Measurements from ENCODE around the gene TMBIM6.

DNA sequence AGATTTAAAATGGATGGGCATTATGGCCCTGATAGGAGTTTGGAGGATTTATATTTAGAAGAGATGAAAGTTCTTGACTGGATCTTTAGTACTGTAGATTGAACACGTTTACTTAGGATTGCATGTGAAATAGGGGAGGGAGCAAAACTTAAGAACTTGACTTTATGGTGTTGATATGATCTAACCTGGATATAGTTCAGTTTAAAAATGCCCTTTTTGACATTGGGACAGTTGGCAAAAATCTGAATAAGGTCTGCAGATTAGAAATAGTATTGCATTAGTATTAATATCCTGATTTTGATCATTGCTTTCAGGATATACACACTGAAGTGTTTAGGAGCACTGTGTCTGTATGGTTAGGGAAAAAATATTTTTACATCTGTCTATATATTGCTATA lies 9.6 kb downstream of the TMBIM6 start:
- TF ChIP-seq, protein P1, sequence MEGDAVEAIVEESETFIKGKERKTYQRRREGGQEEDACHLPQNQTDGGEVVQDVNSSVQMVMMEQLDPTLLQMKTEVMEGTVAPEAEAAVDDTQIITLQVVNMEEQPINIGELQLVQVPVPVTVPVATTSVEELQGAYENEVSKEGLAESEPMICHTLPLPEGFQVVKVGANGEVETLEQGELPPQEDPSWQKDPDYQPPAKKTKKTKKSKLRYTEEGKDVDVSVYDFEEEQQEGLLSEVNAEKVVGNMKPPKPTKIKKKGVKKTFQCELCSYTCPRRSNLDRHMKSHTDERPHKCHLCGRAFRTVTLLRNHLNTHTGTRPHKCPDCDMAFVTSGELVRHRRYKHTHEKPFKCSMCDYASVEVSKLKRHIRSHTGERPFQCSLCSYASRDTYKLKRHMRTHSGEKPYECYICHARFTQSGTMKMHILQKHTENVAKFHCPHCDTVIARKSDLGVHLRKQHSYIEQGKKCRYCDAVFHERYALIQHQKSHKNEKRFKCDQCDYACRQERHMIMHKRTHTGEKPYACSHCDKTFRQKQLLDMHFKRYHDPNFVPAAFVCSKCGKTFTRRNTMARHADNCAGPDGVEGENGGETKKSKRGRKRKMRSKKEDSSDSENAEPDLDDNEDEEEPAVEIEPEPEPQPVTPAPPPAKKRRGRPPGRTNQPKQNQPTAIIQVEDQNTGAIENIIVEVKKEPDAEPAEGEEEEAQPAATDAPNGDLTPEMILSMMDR (IDR thresholded peaks at IDR 0.05; ENCODE audit: poor library complexity), result no peak
- TF ChIP-seq EZH2 (IDR thresholded peaks at IDR 0.05; ENCODE audit: borderline replicate concordance), result no peak
- no peak for TF ChIP-seq EZH2phosphoT487 (IDR thresholded peaks at IDR 0.05; ENCODE audit: low read depth, severe bottlenecking, unreplicated experiment)
